A549 (cell line): Measurements from ENCODE around the gene CHPF2. TPM values are rescaled to one million over a fixed set of nuclear protein-coding genes. Genes with fewer than 3 reads are reported as not detected.

Source experiments
- ATAC-seq, 2 experiments: fragments of 200-7000 bp in 1 of 2; fragments of >200 bp in 1 of 2; cut with Nextera tagmentation in 1 of 2; cut with Tn5 transposase in 1 of 2; 3 replicates each; pipeline versions ENCODE4 v1.8.0 to v1.9.1; 2018 to 2020; ENCODE audit warnings: mild to moderate bottlenecking in 1 of 2, moderate library complexity in 1 of 2
- CTCF ChIA-PET: fragments of 300-600 bp; sonication (Branson Sonifier 250); formaldehyde crosslinking; extraction: SDS; loops from one replicate; lab custom pipeline; 2021; ENCODE audit warnings: antibody characterized with exemption, inconsistent platforms; lab: Yijun Ruan, JAX
- POLR2A ChIA-PET: fragments of 350-600 bp; formaldehyde crosslinking; extraction: SDS; loops from one replicate; lab custom pipeline; 2021; ENCODE audit warnings: antibody characterized with exemption, inconsistent platforms; lab: Yijun Ruan, JAX
- DNase-seq, 2 experiments: peaks; one replicate each; pipeline versions ENCODE4 v3.0.0 to v3.0.0-alpha.2; 2011 to 2016; ENCODE audit warnings: low read depth in 1 of 2, low spot score in 1 of 2
- FAIRE-seq: peaks from 2 replicates; lab custom pipeline; 2011; peaks lifted over from hg19 to GRCh38; lab: Jason Lieb, UNC
- H3K27ac ChIP-seq, 2 experiments: fragments of >200 bp; sonication (Bioruptor Twin); formaldehyde crosslinking; 3 replicates each; pipeline ENCODE4 v1.5.1; 2016 to 2017
- H3K4me1 ChIP-seq: fragments of >200 bp; sonication (Bioruptor Twin); formaldehyde crosslinking; 3 replicates; pipeline ENCODE4 v1.6.1; 2016
- H3K4me2 ChIP-seq: fragments of >200 bp; sonication (Bioruptor Twin); formaldehyde crosslinking; 3 replicates; pipeline ENCODE4 v1.6.1; 2016
- H3K4me3 ChIP-seq: fragments of >200 bp; sonication (Bioruptor Twin); formaldehyde crosslinking; 3 replicates; pipeline ENCODE4 v1.5.1; 2016
- H3K9me3 ChIP-seq: fragments of >200 bp; sonication (Bioruptor Twin); formaldehyde crosslinking; 3 replicates; pipeline ENCODE4 v1.6.1; 2016
- CEBPB ChIP-seq, 2 experiments: fragments of >200 bp in 1 of 2; sonication (Bioruptor Twin) in 1 of 2; formaldehyde crosslinking in 1 of 2; IDR thresholded peaks; 2 replicates each; pipeline ENCODE4 v1.6.1; 2012 to 2016
- CHD2 ChIP-seq: fragments of 150-350 bp; IDR thresholded peaks from 2 replicates; pipeline ENCODE4 v1.6.1; 2014; ENCODE audit warnings: low read length; ENCODE audit not compliant: partially characterized antibody
- CHD4 ChIP-seq: fragments of 200-600 bp; sonication (generic); IDR thresholded peaks from 2 replicates; pipeline ENCODE4 v1.6.1; 2016; ENCODE audit warnings: antibody characterized with exemption, mild to moderate bottlenecking, borderline replicate concordance
- CTCF ChIP-seq: fragments of >200 bp; sonication (Bioruptor Twin); formaldehyde crosslinking; IDR thresholded peaks from 3 replicates; pipeline ENCODE4 v1.5.1; 2016
- E2F6 ChIP-seq: IDR thresholded peaks from 2 replicates; pipeline ENCODE4 v1.6.1; 2012; ENCODE audit warnings: low read depth, borderline replicate concordance
- EP300 ChIP-seq, 2 experiments: fragments of >200 bp; sonication (Bioruptor Twin); formaldehyde crosslinking; IDR thresholded peaks; 2 replicates in 1 of 2; 3 replicates in 1 of 2; pipeline ENCODE4 v1.6.1; 2016 to 2017
- FOSB ChIP-seq: fragments of 250-450 bp; sonication (Bioruptor Pico); IDR thresholded peaks from 2 replicates; pipeline ENCODE4 v1.5.0; 2020; ENCODE audit warnings: mild to moderate bottlenecking, moderate library complexity
- FOSL2 ChIP-seq, 2 experiments: fragments of 450-650 bp in 1 of 2; fragments of >200 bp in 1 of 2; sonication (Bioruptor Twin) in 1 of 2; formaldehyde crosslinking; IDR thresholded peaks; 2 replicates each; pipeline versions ENCODE4 v1.5.0 to v1.6.1; 2016 to 2020; ENCODE audit warnings: mild to moderate bottlenecking in 1 of 2, moderate library complexity in 1 of 2
- HDAC2 ChIP-seq: fragments of 200-600 bp; sonication (generic); IDR thresholded peaks from 2 replicates; pipeline ENCODE4 v1.6.1; 2016
- HOXB13 ChIP-seq: fragments of 250-450 bp; sonication (Bioruptor Pico); IDR thresholded peaks from 2 replicates; pipeline ENCODE4 v1.5.0; 2020; ENCODE audit warnings: low read depth, mild to moderate bottlenecking, moderate library complexity
- HOXB5 ChIP-seq: fragments of 250-450 bp; sonication (Bioruptor Pico); IDR thresholded peaks from 2 replicates; pipeline ENCODE4 v1.5.0; 2020; ENCODE audit warnings: mild to moderate bottlenecking, moderate library complexity
- JUN ChIP-seq, 2 experiments: fragments of >200 bp; sonication (Bioruptor Twin); formaldehyde crosslinking; IDR thresholded peaks; 2 replicates in 1 of 2; 3 replicates in 1 of 2; pipeline ENCODE4 v1.6.1; 2016 to 2017
- KDM1A ChIP-seq: fragments of 200-600 bp; sonication (generic); IDR thresholded peaks from 2 replicates; pipeline ENCODE4 v1.6.1; 2016; ENCODE audit warnings: low read depth, mild to moderate bottlenecking
- NFE2L2 ChIP-seq: fragments of 150-350 bp; conservative IDR thresholded peaks from 2 replicates; pipeline ENCODE4 v1.6.1; 2014; ENCODE audit warnings: low read length
- NPAS2 ChIP-seq: fragments of 250-450 bp; sonication (Bioruptor Pico); IDR thresholded peaks from 2 replicates; pipeline ENCODE4 v1.8.0; 2022; ENCODE audit warnings: mild to moderate bottlenecking, moderate library complexity, borderline replicate concordance
- POLR2A ChIP-seq: IDR thresholded peaks from 2 replicates; pipeline ENCODE4 v1.6.1; 2012; ENCODE audit warnings: mild to moderate bottlenecking, low read length
- POLR2AphosphoS2 ChIP-seq: conservative IDR thresholded peaks from 2 replicates; pipeline ENCODE4 v1.6.1; 2012; ENCODE audit warnings: low read length, improper control_type of control experiment, inconsistent platforms
- RARB ChIP-seq: fragments of 250-450 bp; sonication (Bioruptor Pico); IDR thresholded peaks from 2 replicates; pipeline ENCODE4 v1.8.0; 2021; ENCODE audit warnings: mild to moderate bottlenecking, moderate library complexity
- RFX5 ChIP-seq: fragments of 450-650 bp; IDR thresholded peaks from 2 replicates; pipeline ENCODE4 v1.7.1; 2014; ENCODE audit warnings: antibody characterized with exemption, mild to moderate bottlenecking, moderate library complexity
- ZFP36 ChIP-seq: fragments of 450-650 bp; IDR thresholded peaks from 2 replicates; pipeline ENCODE4 v1.6.1; 2014; ENCODE audit warnings: borderline replicate concordance; ENCODE audit not compliant: partially characterized antibody
- WGBS: methylation state at CpG from one replicate; pipeline ENCODE4 v1.1.6; 2017; ENCODE audit errors: missing lambda C conversion rate; 5-methylcytosine and 5-hydroxymethylcytosine counted together
- polyA plus RNA-seq, 4 experiments: library from polyadenylated mRNA; depleted of rRNA in 3 of 4; stranded (reverse); fragments of >200 nt; fragmentation: RNase III in 1 of 4; extraction: RNeasy Plus Mini Kit Qiagen cat#74134 plus additional on column Dnase treatment in 1 of 4; gene quantifications; 2 replicates in 3 of 4; 3 replicates in 1 of 4; pipeline ENCODE4 v1.2.3, GENCODE V29; 2011 to 2017
- TF ChIP-seq, protein P1 (sequence below): fragments of 250-450 bp; sonication (Bioruptor Pico); IDR thresholded peaks from 2 replicates; pipeline ENCODE4 v1.5.0; 2020; ENCODE audit warnings: low read depth, mild to moderate bottlenecking, moderate library complexity

CHPF2 gene
- polyA plus RNA-seq, 2 of the 4 experiments (the other 2 are of a cell fraction), result 14.9 to 29.6 TPM

- ChIA-PET CTCF (interaction anchor here (2.0 to 8.3 kb wide), 2 partner anchors 11 to 12 kb away, joined by 5 to 60 read pairs; no protein-coding TSS in a partner anchor), POLR2A (no interaction called here)
- no peak overlapping the region for H3K4me2 ChIP-seq
- no peak overlapping the region for H3K4me3 ChIP-seq
- ATAC-seq (no peak), DNase-seq (no peak), FAIRE-seq (no peak)
- TF ChIP-seq CHD4 (no peak), HOXB13 (CRISPR knock-in tag) (no peak), POLR2A (no peak), CEBPB (IDR thresholded peaks at IDR 0.05) (no peak)
- H3K27ac ChIP-seq, result no peak overlapping the region
- peaks cover 14% of the 10 kb centered on the region for H3K4me1 ChIP-seq
- no peaks in the 10 kb centered on the region for H3K9me3 ChIP-seq
- 78% methylated on average over 11 of the region's 11 CpGs for WGBS
Measured at GRCh38 chr7:151254851-151255250, 22.6 kb downstream of the CHPF2 start.

DNA sequence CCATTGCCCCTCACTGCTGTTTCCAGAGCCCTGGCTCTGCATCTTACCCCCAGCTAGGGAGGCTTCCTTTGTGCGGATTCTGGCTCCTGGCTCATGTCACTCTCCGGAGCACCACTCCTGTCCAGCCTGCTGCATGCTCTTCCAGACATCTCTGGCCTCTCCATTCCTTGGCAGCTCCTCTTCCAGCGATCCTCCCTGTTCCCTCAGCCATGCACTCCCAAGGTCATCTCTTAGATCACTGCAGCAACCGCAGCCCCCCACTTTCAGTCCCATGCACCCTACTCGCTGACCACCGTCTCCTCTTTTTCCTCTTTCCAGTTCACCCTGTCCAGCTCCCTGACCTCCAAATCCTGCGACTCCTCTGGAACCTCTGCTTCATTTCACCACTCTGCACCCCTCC lies 23.1 kb downstream of the CHPF2 start:
- WGBS, result 65% methylated on average over 7 of the region's 7 CpGs
- no peak overlapping the region for H3K4me3 ChIP-seq
- H3K4me2 ChIP-seq, result no peak overlapping the region
- FAIRE-seq, result no peak
- no peak for DNase-seq
- TF ChIP-seq NFE2L2, result no peak
- no peak for TF ChIP-seq ZFP36
- TF ChIP-seq JUN (IDR thresholded peaks at IDR 0.05), result no peak
- TF ChIP-seq CTCF, result no peak
- no peak for TF ChIP-seq EP300 (IDR thresholded peaks at IDR 0.05)
- TF ChIP-seq POLR2AphosphoS2, result no peak
- TF ChIP-seq HOXB5 (CRISPR knock-in tag), result no peak
- no peak for TF ChIP-seq HDAC2
- TF ChIP-seq RARB (CRISPR knock-in tag), result no peak
- peaks cover 11% of the 10 kb centered on the region for H3K4me1 ChIP-seq
- POLR2A ChIA-PET, result interaction anchor here (1.0 kb wide), 1 partner anchor 86 kb away, joined by 3 read pairs; the partner anchor contains the start of gene NUB1
- no peaks in the 10 kb centered on the region for H3K9me3 ChIP-seq
- CTCF ChIA-PET, result interaction anchor here (0.8 to 8.3 kb wide), 4 partner anchors 11 to 60 kb away, joined by 3 to 60 read pairs (median 8); no protein-coding TSS in a partner anchor
- ATAC-seq, result no peak
- no peak overlapping the region for H3K27ac ChIP-seq

DNA sequence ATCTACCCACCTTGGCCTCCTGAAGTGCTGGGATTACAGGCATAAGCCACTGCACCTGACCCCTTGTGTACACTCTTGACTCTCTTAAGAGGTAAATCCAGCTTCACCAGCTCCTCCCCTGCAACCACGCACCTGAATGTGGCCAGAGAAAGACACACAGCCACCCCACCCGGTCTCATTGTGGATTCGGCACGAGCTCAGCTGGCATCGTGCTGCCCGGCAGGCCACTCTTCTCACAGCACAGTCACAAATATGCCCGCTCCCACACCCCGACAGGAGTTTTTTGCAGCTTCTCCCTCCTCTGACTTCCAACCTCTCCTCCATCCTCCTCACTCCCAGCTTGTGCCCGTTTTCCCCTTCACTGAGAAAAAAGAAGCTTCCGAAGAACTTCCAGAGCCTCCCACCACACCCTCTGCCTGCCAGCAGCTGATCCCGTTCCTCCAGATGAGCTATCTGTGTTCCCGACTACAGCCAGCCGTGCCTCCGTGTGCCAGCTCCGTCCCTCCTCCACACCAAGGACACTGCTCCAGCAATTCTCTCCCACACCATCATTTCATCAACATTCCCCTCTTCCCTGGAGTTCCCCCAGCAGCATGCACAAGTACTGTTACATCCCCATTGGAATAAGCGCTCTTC lies 24.2 kb downstream of the CHPF2 start:
- DNase-seq (no peak), FAIRE-seq (no peak), ATAC-seq (no peak)
- Histone ChIP-seq H3K27ac (no peak overlapping the region), H3K9me3 (no peaks in the 10 kb centered on the region), H3K4me3 (no peak overlapping the region), H3K4me2 (no peak overlapping the region), H3K4me1 (peaks cover 5% of the 10 kb centered on the region)
- CTCF ChIA-PET, result interaction anchor here (0.8 to 8.3 kb wide), 4 partner anchors 13 to 59 kb away, joined by 3 to 60 read pairs (median 7); no protein-coding TSS in a partner anchor
- TF ChIP-seq, protein P1, sequence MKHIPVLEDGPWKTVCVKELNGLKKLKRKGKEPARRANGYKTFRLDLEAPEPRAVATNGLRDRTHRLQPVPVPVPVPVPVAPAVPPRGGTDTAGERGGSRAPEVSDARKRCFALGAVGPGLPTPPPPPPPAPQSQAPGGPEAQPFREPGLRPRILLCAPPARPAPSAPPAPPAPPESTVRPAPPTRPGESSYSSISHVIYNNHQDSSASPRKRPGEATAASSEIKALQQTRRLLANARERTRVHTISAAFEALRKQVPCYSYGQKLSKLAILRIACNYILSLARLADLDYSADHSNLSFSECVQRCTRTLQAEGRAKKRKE (CRISPR knock-in tag), result no peak
- TF ChIP-seq CHD4 (no peak), KDM1A (no peak), NPAS2 (CRISPR knock-in tag) (no peak), FOSB (CRISPR knock-in tag) (no peak), E2F6 (no peak), FOSL2 (IDR thresholded peaks at IDR 0.05) (no peak), FOSL2 (CRISPR knock-in tag; IDR thresholded peaks at IDR 0.05) (no peak), CEBPB (IDR thresholded peaks at IDR 0.05) (no peak), CHD2 (no peak), HOXB13 (CRISPR knock-in tag) (no peak), RFX5 (no peak)
- 74% methylated on average over 16 of the region's 16 CpGs for WGBS
- POLR2A ChIA-PET, result interaction anchor here (1.0 kb wide), 1 partner anchor 85 kb away, joined by 3 read pairs; the partner anchor contains the start of gene NUB1
